Measurements from ENCODE around the gene ASTN2. TPM values are rescaled to one million over a fixed set of nuclear protein-coding genes. Genes with fewer than 3 reads are reported as not detected.

Gene ASTN2
- total and polyA plus RNA-seq, 9 of the 15 experiments (the other 6 are each of a cell fraction or from before 2014, with no cell fraction given), result 0.56 to 3.5 (median 1.9) TPM

DNA sequence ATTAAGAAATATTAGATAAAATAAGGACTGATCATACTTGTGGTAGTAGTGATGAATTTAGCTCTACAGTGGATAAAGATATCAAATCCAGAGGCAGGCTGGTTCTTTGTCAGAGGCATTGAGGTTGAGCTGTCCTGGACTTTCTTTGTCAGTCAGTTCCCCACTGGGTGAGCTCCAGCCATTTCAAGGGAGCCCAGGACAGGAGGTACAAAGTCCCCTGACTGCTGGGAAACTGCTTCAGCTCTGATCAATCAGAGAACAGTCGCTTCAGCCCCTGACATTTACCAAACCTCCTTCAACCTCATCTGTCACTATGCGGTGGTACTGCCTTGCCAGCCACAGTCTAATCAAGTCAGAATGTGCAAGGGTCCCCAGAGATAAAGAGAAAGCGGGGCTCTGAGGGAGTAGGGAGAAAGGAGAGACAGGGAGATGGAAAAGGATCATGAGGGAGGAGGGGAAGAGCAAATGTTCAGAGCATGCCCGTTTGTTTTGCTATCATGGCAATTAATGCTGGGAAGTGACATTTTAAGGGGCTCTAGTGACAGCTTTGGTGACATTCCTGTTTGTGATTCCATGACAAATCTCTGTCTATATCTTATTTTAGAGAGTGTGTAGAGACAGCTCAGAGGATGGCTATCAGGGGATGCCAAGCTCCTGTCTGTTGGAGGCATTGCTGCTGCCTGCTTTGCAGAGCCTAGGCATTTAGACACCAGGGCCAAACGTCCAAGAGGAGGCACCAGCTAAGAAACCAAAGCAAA, 223.2 kb downstream of the ASTN2 start:
- Histone ChIP-seq H3K27me3 (ENCODE audit: control insufficient read depth in 2 of 2, insufficient read depth in 2 of 2, low read length in 2 of 2) (no peaks in the 10 kb centered on the region), H4K20me1 (replicated peaks; ENCODE audit: control insufficient read depth, insufficient read depth, low read length) (no peaks in the 10 kb centered on the region), H3K9me3 (replicated peaks; ENCODE audit: control insufficient read depth, insufficient read depth, low read depth, low read length) (no peaks in the 10 kb centered on the region), H3K9ac (ENCODE audit: insufficient read depth in 1 of 2, low read depth in 2 of 2, low read length in 2 of 2) (no peak overlapping the region), H3K36me3 (ENCODE audit: control insufficient read depth, insufficient read depth, low read length) (no peaks in the 10 kb centered on the region), H3K9me1 (ENCODE audit: control insufficient read depth, insufficient read depth, low read length) (no peaks in the 10 kb centered on the region), H3K79me2 (ENCODE audit: control insufficient read depth, insufficient read depth, low read length) (no peaks in the 10 kb centered on the region), H3K4me3 (no peak overlapping the region), H3K4me1 (replicated peaks in 1 of 2; ENCODE audit: control insufficient read depth in 2 of 2, insufficient read depth in 2 of 2, low read length in 2 of 2) (no peaks in the 10 kb centered on the region), H3K27ac (ENCODE audit: extremely low read depth, low read depth, low read length) (no peak overlapping the region), H2AFZ (ENCODE audit: low read depth, low read length) (no peak overlapping the region), H3K4me2 (ENCODE audit: insufficient read depth, low read length) (no peak overlapping the region)
- ATAC-seq, result no peak
- BruUV-seq (replicated peaks), result no TSS peak
- ChIA-PET CTCF (ENCODE audit: low intra/inter-chr PET ratio) (no interaction called here), POLR2A (no interaction called here)
- DNase-seq (ENCODE audit: extremely low read depth in 1 of 4, low spot score in 3 of 4), result no peak
- no peak for FAIRE-seq
- intact Hi-C loops (cut with micrococcal nuclease), result no loop called here
- 0% methylated on average over 5 of the region's 5 CpGs for WGBS (ENCODE audit: insufficient coverage, low coverage, missing lambda C conversion rate)
- in situ Hi-C loops (cut with MboI), result no loop called here
- TF ChIP-seq POLR2AphosphoS2 (IDR thresholded peaks at IDR 0.05; ENCODE audit: low read length) (no peak), CTBP1 (IDR thresholded peaks at IDR 0.05; ENCODE audit: borderline replicate concordance) (no peak), MECOM (CRISPR knock-in tag; IDR thresholded peaks at IDR 0.05) (no peak), ELF1 (tag; IDR thresholded peaks at IDR 0.05) (no peak), HIVEP1 (CRISPR knock-in tag; IDR thresholded peaks at IDR 0.05) (no peak), ESRRB (CRISPR knock-in tag; IDR thresholded peaks at IDR 0.05; ENCODE audit: borderline replicate concordance) (no peak), CBX3 (IDR thresholded peaks at IDR 0.05; ENCODE audit: borderline replicate concordance in 1 of 2, low read length in 2 of 2) (no peak), SMAD4 (CRISPR knock-in tag; conservative IDR thresholded peaks at IDR 0.05) (no peak), ZNF143 (CRISPR knock-in tag; IDR thresholded peaks at IDR 0.05) (no peak), PHF21A (IDR thresholded peaks at IDR 0.05; ENCODE audit: borderline replicate concordance, low read depth) (no peak), PHF8 (IDR thresholded peaks at IDR 0.05; ENCODE audit: borderline replicate concordance, low read length) (no peak)
- TF ChIP-seq, protein P1, sequence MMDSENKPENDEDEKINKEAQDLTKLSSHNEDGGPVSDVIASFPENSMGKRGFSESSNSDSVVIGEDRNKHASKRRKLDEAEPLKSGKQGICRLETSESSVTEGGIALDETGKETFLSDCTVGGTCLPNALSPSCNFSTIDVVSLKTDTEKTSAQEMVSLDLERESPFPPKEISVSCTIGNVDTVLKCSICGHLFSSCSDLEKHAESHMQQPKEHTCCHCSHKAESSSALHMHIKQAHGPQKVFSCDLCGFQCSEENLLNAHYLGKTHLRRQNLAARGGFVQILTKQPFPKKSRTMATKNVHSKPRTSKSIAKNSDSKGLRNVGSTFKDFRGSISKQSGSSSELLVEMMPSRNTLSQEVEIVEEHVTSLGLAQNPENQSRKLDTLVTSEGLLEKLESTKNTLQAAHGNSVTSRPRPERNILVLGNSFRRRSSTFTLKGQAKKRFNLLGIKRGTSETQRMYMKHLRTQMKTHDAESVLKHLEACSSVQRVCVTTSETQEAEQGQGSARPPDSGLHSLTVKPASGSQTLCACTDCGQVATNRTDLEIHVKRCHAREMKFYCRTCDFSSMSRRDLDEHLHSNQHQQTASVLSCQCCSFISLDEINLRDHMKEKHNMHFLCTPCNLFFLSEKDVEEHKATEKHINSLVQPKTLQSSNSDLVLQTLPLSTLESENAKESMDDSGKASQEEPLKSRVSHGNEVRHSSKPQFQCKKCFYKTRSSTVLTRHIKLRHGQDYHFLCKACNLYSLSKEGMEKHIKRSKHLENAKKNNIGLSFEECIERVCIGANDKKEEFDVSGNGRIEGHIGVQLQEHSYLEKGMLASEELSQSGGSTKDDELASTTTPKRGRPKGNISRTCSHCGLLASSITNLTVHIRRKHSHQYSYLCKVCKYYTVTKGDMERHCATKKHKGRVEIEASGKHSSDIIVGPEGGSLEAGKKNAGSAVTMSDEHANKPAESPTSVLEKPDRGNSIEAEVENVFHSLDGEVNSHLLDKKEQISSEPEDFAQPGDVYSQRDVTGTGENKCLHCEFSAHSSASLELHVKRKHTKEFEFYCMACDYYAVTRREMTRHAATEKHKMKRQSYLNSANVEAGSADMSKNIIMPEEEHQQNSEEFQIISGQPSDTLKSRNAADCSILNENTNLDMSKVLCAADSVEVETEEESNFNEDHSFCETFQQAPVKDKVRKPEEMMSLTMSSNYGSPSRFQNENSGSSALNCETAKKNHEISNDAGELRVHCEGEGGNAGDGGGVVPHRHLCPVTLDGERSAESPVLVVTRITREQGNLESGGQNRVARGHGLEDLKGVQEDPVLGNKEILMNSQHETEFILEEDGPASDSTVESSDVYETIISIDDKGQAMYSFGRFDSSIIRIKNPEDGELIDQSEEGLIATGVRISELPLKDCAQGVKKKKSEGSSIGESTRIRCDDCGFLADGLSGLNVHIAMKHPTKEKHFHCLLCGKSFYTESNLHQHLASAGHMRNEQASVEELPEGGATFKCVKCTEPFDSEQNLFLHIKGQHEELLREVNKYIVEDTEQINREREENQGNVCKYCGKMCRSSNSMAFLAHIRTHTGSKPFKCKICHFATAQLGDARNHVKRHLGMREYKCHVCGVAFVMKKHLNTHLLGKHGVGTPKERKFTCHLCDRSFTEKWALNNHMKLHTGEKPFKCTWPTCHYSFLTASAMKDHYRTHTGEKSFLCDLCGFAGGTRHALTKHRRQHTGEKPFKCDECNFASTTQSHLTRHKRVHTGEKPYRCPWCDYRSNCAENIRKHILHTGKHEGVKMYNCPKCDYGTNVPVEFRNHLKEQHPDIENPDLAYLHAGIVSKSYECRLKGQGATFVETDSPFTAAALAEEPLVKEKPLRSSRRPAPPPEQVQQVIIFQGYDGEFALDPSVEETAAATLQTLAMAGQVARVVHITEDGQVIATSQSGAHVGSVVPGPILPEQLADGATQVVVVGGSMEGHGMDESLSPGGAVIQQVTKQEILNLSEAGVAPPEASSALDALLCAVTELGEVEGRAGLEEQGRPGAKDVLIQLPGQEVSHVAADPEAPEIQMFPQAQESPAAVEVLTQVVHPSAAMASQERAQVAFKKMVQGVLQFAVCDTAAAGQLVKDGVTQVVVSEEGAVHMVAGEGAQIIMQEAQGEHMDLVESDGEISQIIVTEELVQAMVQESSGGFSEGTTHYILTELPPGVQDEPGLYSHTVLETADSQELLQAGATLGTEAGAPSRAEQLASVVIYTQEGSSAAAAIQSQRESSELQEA (IDR thresholded peaks at IDR 0.05; ENCODE audit: low read depth), result no peak
- TF ChIP-seq, protein P2, sequence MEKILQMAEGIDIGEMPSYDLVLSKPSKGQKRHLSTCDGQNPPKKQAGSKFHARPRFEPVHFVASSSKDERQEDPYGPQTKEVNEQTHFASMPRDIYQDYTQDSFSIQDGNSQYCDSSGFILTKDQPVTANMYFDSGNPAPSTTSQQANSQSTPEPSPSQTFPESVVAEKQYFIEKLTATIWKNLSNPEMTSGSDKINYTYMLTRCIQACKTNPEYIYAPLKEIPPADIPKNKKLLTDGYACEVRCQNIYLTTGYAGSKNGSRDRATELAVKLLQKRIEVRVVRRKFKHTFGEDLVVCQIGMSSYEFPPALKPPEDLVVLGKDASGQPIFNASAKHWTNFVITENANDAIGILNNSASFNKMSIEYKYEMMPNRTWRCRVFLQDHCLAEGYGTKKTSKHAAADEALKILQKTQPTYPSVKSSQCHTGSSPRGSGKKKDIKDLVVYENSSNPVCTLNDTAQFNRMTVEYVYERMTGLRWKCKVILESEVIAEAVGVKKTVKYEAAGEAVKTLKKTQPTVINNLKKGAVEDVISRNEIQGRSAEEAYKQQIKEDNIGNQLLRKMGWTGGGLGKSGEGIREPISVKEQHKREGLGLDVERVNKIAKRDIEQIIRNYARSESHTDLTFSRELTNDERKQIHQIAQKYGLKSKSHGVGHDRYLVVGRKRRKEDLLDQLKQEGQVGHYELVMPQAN (IDR thresholded peaks at IDR 0.05; ENCODE audit: borderline replicate concordance), result no peak

All from K562 (cell line).